ENCODE results near the gene CCDC51. TPM values are rescaled to one million over a fixed set of nuclear protein-coding genes. Genes with fewer than 3 reads are reported as not detected.

CCDC51 gene
- total RNA-seq, 1 donor from 2014 or later = 39.2 TPM

- DNase-seq (ENCODE audit: low read depth) = no peak
- no peaks in the 10 kb centered on the region for H3K27me3 ChIP-seq (ENCODE audit: control insufficient read depth, insufficient read depth, low read length)
- H3K4me3 ChIP-seq (ENCODE audit: low read depth, low read length) = no peak overlapping the region
- H3K36me3 ChIP-seq (ENCODE audit: control insufficient read depth, insufficient read depth, low read length) = no peaks in the 10 kb centered on the region
- TF ChIP-seq, protein P1, sequence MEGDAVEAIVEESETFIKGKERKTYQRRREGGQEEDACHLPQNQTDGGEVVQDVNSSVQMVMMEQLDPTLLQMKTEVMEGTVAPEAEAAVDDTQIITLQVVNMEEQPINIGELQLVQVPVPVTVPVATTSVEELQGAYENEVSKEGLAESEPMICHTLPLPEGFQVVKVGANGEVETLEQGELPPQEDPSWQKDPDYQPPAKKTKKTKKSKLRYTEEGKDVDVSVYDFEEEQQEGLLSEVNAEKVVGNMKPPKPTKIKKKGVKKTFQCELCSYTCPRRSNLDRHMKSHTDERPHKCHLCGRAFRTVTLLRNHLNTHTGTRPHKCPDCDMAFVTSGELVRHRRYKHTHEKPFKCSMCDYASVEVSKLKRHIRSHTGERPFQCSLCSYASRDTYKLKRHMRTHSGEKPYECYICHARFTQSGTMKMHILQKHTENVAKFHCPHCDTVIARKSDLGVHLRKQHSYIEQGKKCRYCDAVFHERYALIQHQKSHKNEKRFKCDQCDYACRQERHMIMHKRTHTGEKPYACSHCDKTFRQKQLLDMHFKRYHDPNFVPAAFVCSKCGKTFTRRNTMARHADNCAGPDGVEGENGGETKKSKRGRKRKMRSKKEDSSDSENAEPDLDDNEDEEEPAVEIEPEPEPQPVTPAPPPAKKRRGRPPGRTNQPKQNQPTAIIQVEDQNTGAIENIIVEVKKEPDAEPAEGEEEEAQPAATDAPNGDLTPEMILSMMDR (IDR thresholded peaks at IDR 0.05; ENCODE audit: insufficient read depth, low read length, poor library complexity, severe bottlenecking) = no peak
Measured at GRCh38 chr3:48467110-48467454, 27.2 kb upstream of the CCDC51 start.

DNA sequence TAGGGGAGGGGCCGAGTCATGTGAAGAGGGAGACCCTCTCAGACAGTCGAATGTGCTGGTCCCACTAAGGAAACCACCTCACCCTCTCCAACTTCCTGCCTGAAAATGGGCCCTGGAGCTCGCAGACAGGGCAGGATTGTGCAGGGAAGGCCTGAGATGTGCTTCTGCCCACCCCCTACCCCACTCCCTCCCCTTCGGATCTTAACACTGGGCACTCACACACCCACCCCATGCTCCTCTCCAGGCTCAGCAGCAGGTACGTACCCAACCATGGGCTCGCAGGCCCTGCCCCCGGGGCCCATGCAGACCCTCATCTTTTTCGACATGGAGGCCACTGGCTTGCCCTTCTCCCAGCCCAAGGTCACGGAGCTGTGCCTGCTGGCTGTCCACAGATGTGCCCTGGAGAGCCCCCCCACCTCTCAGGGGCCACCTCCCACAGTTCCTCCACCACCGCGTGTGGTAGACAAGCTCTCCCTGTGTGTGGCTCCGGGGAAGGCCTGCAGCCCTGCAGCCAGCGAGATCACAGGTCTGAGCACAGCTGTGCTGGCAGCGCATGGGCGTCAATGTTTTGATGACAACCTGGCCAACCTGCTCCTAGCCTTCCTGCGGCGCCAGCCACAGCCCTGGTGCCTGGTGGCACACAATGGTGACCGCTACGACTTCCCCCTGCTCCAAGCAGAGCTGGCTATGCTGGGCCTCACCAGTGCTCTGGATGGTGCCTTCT is 26.6 kb upstream of the CCDC51 start:
- peak overlapping the region; percentile 27 for H3K4me3 ChIP-seq (ENCODE audit: low read depth, low read length)

GRCh38 chr3:48465531-48466378 is 25.8 kb upstream of the CCDC51 start:
- no peaks in the 10 kb centered on the region for H3K36me3 ChIP-seq (ENCODE audit: control insufficient read depth, insufficient read depth, low read length)
- peak; percentile 100 for DNase-seq (ENCODE audit: low read depth)
- TF ChIP-seq, protein P1 (IDR thresholded peaks at IDR 0.05; ENCODE audit: insufficient read depth, low read length, poor library complexity, severe bottlenecking) = peak; percentile 81
- H3K4me3 ChIP-seq (ENCODE audit: low read depth, low read length) = peak overlapping the region; percentile 27
- no peaks in the 10 kb centered on the region for H3K27me3 ChIP-seq (ENCODE audit: control insufficient read depth, insufficient read depth, low read length)

More for the DNA sequence above, 26.6 kb upstream of the CCDC51 start:
- TF ChIP-seq, protein P1 (IDR thresholded peaks at IDR 0.05; ENCODE audit: insufficient read depth, low read length, poor library complexity, severe bottlenecking) = no peak
- Histone ChIP-seq H3K36me3 (ENCODE audit: control insufficient read depth, insufficient read depth, low read length) (no peaks in the 10 kb centered on the region), H3K27me3 (ENCODE audit: control insufficient read depth, insufficient read depth, low read length) (no peaks in the 10 kb centered on the region)
- no peak for DNase-seq (ENCODE audit: low read depth)

DNA sequence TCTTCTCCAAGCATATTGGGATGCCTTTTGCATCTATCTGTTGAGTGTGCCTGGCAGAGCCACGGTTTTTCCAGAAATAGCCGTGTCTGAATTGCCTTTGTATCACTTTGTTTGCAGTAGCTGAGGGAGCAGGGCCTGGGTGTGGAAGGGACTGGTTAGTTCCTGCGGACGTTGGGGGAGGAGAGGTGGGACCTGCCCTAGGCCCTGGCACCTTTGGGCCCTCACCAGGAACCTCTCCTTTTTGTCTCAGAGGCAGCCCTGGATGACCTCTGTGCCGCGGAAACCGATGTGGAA is 25.3 kb upstream of the CCDC51 start:
- no peak overlapping the region for H3K4me3 ChIP-seq (ENCODE audit: low read depth, low read length)
- no peaks in the 10 kb centered on the region for H3K36me3 ChIP-seq (ENCODE audit: control insufficient read depth, insufficient read depth, low read length)
- H3K27me3 ChIP-seq (ENCODE audit: control insufficient read depth, insufficient read depth, low read length) = no peaks in the 10 kb centered on the region
- TF ChIP-seq, protein P1 (IDR thresholded peaks at IDR 0.05; ENCODE audit: insufficient read depth, low read length, poor library complexity, severe bottlenecking) = no peak
- no peak for DNase-seq (ENCODE audit: low read depth)

DNA sequence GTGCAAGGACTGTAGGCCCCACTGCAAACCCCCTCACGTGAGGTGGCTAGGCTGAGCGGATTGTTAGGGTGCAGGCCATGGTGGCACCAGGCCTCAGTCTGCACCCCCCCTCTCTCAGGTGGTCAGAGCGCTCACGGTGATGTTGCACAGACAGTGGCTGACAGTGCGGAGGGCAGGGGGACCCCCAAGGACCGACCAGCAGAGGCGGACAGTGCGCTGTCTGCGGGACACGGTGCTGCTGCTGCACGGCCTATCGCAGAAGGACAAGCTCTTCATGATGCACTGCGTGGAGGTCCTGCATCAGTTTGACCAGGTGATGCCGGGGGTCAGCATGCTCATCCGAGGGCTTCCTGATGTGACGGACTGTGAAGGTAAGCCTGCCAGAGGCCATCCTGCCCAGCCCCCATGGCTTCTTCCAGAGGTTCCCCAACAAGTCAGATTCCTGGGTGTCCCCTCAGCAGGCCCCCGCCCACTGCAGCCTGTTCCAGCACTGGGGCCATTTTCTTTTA is 24.8 kb upstream of the CCDC51 start:
- DNase-seq (ENCODE audit: low read depth) = no peak
- TF ChIP-seq, protein P1 (IDR thresholded peaks at IDR 0.05; ENCODE audit: insufficient read depth, low read length, poor library complexity, severe bottlenecking) = no peak
- Histone ChIP-seq H3K27me3 (ENCODE audit: control insufficient read depth, insufficient read depth, low read length) (no peaks in the 10 kb centered on the region), H3K36me3 (ENCODE audit: control insufficient read depth, insufficient read depth, low read length) (no peaks in the 10 kb centered on the region), H3K4me3 (ENCODE audit: low read depth, low read length) (no peak overlapping the region)

Data from kidney epithelial cell (primary cell).